ENCODE results near the gene NOVA2.

NOVA2 gene

DNA sequence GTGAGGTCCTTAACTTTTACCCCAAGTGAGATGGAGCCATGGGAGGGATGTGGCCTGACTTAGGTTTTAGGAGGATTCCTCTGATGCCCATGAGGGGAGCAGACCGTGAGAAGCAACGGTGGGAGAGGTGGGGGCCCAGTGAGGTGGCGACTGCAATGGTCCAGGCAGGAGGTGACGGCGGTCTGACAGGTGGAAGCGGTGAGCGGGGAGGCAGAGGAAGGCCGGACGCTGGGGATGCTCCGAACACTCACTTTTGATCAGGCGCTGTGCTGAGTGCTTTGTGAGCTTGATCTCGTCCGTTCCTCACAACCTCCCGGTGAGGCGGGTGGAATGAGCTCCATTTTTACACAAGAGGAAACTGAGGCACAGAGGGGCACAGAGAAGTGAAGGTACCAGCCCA is 11.6 kb downstream of the NOVA2 start:
- no peak for DNase-seq (ENCODE audit: low read depth)

DNA sequence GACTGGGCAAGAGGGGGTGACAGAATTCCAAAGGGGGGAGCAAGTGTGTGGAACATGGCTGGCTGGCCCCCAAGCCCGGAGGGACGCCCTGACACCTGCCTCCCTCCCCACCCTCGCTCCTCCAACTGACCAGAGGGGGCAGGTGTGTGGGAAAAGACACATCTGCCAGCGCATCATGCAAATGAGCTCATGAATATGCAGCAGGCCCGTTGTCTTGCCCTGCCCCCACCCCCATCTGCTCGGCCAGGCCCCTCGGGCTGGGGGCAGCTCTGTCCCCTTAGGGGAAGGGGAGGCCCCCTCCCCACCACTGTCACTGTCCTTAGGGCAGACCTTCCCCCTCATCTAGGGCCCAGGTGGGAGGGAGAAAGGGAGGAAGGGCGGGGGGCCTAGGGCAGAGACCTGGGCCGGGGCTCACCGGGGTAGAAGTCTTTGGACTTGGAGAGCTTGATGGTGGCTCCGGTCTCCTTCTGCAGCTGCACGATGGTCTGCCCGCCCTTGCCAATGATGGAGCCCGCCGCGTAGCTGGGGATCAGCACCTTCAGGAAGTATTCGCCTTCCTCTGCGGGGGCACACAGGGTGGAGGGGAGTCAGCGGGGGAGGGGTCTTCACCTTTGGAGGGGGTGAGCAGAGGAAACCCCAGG is 12.9 kb downstream of the NOVA2 start:
- no peak for DNase-seq (ENCODE audit: low read depth)

DNA sequence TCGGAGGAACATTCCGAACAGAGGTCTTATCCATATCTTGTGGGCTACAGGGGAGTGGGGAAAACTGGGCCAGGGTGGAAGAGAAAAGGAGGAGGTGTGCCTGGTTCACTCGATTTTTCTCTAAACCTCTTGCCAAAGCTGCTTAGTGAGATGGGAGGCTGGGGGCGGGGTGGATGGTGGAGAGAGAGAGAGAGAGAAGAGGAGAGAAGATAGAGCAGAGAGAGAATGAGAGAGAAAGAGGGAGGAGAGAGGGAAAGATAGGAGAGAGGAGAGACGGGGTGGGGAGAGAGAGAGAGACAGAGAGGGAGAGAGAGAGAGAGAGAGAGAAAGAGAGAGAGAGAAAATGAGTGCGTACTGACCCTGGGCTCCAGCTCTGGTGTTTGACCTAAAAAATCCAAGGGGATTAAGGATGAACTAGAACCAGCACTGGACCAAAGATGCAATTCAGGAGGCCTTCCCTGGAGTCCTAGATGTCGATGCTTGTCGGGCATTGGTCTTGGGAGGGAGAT is 14.1 kb downstream of the NOVA2 start:
- no peak for DNase-seq (ENCODE audit: low read depth)

DNA sequence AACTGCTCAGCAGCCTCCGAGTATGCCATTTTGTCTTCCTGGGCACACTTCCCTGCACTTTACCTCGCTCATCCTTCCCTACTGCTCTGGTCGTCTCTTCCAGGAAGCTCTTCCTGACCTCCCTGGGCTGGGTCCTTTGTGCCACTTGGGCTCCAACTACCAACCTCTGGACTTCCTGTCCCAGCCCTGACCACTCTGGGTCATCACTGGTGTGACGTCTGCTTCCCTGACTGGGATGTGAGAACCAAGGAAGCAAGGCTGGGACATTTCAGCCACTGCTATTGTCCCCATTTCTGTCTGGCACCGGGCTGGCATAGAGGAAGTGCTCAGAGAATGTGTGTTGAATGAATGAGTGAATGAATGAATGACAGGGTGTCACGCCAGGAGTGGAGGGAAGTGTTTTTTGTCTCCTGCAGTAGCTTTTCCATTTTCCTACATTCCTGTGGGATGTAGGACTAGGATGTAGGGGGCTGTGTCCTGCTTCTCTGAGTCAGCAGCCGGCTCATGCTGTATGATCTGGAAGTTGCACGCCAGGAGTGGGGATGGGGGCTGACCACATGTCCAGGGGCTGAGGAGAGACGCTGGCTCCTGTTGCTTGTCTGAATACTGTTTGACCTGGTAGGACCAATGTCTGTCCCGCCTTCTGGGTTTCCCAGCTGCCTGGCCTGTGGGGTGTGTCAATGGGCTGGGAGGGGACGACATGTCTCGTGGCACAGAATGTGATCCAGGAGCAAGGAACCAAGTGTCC is 14.7 kb downstream of the NOVA2 start:
- DNase-seq (ENCODE audit: low read depth) = no peak

DNA sequence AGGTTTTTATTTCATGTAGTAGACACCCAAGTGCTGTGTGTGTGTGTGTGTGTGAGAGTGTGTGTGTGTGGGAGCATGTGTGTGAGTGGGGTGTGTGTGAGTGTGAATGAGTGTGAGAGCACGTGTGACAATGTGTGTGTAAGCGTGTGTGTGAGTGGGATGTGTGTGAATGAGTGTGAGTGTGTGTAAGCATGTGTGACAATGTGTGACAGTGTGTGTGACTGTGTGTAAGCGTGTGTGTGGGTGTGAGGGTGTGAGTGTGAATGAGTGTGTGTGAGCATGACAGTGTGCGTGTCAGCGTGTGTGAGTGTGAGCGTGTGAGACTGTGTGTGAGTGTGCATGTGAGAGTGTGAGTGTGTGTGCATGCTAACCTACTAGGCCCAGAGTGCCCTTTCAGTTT is 15.3 kb downstream of the NOVA2 start:
- DNase-seq (ENCODE audit: low read depth) = no peak

DNA sequence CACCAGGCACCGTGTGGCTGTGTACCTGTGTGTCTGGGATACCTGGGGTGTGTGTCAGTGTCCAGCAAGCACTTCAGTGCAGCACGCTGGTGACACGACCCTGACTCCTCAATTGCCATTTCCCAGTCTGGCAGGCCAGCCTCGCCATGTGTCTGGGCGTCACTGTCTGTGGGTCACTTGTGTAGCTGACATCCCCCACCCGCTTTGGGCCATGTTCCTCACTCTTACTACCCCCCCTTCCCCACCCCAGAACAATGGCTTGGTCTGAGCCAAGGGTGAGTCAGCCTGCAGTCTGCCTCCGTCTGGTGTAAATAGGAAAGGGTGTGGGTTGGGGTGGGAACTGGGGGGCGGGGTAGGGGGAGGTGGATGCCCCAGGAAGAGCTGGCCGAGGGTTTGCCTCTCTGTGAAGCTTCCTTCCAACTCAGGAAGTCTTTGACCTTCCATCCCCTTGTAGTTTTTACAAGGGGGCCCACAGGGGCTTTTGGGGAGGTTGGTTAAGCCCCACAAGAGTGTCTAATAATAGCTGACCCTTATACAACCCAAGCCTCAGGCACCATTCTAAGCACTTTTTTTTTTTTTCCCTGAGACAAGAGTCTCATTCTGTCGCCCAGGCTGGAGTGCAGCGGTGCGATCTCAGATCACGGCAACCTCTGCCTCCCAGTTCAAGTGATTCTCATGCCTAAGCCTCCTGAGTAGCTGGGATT is 17.6 kb downstream of the NOVA2 start:
- DNase-seq (ENCODE audit: low read depth) = no peak

DNA sequence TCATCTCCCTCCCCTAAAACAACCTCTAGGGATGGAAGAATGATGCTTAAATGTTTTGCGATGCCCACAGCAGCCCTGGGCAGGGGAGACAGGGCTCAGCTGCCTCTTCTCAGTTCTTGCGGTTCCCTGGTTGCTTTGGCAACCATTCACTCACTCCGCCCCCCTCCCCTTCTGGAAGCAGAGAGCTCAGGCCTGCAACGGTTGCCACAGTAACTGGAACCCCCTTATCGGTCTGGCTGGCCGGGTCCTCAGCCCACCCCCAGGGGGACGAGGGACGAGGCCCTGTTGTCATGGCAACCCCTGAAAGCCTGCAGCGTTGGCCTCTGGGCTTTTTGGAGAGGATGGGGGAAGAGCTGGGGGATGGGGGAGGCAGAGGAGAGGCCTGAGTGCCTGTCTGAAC is 19.5 kb downstream of the NOVA2 start:
- DNase-seq (ENCODE audit: low read depth) = no peak

DNA sequence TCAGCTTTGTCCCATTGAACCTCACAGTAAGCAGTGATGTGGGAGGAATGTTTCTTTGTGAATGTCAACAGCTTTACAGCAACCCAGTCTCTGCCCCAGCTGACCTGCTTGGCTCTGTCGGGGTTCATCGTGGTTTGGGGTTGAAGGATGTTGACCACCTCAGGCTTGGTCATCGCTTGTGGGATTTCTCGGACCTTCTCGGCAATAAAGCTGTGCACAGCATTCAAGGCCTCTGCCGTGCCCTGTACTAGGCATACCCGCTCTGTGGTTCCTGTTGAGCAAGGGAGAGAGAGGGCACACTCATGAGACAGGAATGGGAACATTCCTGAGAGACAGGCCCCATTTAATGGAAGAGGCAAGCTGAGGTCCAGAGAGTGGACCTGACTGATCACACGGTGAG is 20.0 kb downstream of the NOVA2 start:
- DNase-seq (ENCODE audit: low read depth) = no peak

DNA sequence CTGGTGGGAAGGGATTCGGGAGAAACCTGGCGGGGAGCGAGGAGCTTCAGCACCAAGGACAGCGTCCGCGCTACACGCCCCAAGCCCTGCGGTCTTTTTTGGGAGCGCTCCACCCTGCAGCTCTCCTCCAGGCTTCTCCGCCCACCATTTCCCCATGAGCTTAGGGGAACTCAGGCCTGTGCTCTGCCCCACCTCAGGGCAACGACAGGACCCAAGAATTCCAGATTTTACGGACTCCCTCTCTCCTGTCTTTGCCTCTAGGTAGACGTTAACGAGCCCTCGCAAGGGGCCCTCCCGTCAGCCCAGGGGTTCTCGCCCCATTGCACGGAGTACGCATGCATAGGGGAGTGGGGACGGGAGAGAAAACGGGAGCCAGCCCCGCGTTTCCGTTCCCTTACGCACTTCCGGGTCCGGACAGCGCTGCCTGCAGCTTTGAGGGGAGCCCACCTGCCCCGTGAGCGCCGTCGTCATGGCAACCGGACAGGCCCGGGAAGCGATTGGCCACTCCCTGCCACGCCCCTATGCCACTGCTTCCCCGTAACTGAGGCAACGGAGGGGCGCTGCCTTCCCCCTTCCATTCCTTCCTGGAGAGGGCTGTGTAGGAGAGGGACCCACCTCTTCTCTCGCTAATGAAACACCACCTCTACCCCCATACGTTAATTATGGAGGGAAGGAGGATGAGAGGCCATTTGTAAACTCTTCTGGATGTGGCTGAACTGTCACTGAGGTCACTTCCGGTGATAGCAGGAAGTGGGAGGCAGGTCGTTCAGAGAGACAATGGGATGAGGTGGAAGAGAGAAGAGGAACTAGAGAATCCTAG is 20.8 kb downstream of the NOVA2 start:
- peak; percentile 31 for DNase-seq (ENCODE audit: low read depth)

DNA sequence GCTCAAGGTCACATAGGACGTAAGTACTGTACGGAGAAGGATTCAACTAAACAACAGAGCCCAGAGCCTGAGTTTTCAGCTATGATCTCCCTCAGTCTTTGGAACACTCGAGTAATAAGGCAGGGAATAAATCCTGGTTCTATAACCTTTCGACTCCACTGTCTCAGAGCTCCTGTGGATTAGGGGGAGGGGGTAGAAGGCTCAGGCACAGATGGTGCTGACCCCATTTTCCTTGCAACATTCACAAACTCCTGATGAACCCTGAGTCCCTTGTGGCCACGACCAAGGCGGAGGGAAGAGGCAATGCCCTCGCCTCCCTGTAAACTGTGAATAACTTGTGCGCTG is 21.4 kb downstream of the NOVA2 start:
- DNase-seq (ENCODE audit: low read depth) = no peak

DNA sequence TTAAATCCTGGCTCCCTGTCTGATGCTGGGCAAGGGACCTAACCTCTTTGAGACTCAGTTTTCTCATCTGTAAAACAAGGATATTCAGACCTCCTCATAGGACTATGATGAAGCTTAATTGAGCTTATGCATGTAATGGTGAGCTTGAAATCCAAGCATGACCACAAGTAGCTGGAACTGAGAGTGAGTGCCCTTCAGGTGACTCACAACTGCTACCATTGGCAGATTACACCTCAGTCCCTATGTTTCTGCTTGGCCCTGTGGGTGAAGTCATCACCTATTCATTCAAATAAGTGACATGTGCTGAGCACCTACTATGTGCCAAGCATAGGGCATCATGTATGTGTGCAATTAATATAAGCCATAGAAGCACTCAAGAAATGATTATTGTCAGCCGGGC is 25.7 kb downstream of the NOVA2 start:
- DNase-seq (ENCODE audit: low read depth) = no peak

DNA sequence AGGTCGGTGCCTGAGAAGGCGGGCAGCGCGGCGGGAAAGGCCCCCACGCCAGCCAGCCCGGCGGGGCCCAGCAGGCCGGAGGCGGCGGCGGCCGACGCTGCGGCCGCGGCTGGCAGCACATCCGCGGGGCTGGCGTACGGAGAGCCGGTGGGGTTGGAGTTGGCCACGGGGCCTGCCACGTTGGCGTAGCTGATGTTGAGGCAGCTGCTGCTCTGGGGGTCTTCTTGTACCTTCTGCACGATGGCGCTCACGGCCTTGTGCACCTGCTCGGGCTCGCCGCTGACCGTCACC is 33.2 kb downstream of the NOVA2 start:
- DNase-seq (ENCODE audit: low read depth) = no peak

DNA sequence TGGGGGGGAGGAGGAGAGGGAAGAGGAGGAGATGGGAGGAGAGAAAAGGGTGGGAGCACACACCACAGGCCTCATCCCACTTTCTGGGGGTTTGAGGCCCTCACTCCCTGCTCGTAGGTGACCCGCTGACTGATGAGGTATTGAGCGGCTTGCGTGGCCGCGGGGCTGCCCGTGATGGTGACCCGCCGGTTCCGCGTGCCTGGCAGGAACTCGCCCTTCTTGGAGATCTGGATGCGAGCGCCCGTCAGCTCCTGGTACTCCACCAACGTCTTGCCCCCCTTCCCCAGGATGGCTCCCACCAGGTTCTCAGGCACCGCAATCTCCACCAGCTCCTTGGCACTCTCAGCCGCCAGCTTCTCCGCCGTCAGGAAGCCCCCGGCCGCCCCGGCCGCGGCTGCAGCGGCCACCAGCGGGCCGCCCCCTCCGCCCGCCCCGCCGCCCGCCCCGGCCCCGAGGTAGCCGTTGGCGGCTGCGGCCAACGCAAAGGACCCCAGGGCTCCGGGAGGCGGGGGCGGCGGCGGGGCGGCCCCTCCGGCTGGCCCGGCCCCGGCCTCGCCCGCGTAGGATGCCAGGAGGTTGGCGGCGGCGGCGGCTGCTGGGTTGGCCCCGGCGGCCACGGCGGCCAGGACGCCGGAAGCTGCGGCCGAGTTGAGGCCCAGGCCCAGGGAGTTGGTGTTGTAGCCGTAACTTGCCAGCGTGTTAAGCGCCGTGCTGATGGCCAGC is 33.7 kb downstream of the NOVA2 start:
- no peak for DNase-seq (ENCODE audit: low read depth)

DNA sequence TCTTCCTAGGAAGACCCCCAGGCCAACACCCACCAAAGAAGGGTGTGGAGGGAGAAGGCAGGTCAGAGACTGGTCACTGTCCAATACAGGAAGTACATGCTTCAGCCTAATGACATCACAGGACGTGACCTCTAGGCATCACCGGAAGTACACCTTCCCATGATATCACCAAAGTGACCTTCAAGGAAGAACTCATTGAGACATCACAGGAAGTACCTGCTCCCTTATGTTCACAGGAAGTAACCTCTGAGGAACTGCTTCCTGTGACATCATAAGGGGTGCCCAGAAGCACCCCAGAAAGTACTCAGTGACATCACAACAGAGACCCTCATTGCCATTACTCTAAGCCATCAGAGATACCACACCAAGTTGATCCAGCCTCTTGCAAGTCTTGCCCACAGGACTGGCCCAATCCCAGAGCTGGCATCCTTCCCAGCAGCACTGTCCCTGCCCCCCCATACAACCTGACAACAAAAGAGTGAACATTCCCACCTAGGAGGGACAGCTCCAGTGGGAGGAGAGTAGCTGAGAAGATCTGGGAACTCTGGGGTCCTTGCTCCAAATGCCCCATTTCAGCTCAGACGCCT is 34.8 kb downstream of the NOVA2 start:
- no peak for DNase-seq (ENCODE audit: low read depth)

DNA sequence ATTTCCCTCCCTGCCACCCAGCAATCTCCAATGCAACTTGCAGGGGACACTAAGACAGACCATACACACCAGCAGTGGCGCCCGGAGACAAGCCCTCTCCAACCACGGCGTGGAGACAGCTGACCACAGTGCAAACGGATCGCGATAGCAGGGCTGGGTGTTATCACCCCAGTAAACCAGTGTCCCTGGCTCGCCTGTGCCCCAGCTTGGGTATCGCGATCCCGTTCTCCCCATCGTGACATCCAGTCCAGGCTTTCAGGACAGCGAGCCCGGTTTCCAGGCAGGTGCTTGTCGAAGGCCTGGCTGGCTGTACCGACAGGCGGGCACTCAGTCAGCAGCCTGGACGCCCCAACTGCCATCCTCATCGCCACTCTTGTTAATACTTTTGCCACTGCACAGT is 38.4 kb downstream of the NOVA2 start:
- DNase-seq (ENCODE audit: low read depth) = no peak

DNA sequence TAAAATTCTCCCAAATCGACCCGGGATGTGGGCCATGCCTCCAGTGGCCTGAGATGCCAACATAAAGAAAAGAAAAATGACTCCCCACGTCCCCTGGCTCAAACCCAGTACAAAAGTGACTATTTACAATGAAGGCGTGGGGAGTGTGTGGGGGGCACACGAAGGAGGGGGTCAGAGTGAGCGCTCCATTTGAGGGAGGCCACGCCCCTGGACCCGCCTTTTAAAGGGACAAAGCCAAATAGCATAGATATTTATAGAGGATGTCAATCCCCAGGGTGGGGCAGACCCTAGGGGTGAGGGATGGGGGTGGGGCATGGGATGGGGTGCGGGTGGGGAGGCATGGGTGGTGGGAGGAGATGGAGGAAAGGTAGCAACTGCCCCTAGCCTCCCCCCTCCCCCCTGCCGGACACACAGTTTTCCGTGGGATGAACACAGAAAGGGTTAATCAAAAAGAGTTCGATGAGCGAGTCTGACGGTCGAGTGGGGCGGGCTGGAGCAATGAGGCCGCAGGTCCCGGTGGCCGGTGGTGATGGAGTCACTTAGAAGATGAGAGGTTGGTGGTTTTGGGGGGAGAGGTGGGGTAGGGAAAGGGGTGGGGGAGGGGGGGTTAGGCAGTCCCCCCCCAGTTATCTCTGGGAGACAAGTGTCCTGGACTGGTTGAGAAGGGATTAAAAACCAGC is 39.0 kb downstream of the NOVA2 start:
- DNase-seq (ENCODE audit: low read depth) = no peak

DNA sequence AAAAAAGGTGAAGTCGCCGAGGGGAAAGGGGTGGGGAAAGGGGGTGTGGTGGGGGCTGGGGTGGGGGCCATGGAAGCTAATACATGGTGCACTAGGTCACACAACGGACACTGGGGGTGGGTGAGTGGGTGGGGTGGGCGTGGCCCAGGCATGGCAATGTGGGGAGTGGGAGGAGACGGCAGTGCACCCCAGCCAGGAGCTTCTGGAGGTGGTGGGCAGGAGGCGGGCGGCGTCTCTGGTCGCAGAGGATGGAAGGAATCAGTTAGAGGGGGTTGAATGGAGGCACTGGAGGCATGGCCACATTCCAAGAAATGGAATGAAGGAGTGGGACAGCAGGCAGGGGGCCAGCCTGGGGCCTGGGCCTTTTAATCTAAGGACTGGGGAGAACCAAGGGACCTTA is 39.9 kb downstream of the NOVA2 start:
- DNase-seq (ENCODE audit: low read depth) = no peak

DNA sequence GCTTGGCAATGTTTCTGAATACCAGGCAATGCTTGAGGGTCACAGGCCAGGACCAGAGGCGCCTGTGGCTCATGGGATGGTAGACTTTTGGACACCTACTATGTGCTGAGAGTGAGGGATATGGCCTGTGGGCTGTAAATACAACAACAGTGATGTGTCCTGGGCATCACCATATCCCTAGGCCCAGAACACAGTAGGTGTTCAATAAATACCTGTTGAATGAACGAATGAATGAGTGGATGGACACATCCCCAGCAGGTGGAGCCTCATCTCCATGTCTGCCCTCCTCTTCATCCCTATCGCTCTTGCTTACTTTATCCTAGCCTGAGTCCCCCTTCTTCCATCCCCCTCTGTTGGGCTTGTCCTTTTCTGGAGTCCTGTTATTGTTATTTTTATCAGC is 42.6 kb downstream of the NOVA2 start:
- DNase-seq (ENCODE audit: low read depth) = no peak

DNA sequence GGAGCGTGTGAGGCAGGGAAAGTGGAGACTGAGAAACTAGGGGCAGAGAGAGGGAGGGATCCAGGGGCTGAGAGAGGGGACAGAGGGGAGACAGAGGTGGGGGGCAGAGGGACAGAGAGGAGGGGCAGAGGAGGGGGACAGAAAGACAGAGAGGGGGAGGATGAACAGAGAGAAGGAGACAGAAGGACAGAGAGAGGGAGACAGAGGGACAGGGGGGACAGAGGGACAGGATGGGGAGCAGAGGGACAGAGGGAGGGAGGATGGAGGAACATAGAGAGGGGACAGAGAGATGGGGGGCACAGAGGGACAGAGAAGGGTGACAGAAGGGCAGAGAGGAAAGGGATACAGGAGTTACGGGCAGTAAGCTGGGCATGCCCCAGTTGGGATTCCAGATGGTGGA is 44.4 kb downstream of the NOVA2 start:
- no peak for DNase-seq (ENCODE audit: low read depth)

DNA sequence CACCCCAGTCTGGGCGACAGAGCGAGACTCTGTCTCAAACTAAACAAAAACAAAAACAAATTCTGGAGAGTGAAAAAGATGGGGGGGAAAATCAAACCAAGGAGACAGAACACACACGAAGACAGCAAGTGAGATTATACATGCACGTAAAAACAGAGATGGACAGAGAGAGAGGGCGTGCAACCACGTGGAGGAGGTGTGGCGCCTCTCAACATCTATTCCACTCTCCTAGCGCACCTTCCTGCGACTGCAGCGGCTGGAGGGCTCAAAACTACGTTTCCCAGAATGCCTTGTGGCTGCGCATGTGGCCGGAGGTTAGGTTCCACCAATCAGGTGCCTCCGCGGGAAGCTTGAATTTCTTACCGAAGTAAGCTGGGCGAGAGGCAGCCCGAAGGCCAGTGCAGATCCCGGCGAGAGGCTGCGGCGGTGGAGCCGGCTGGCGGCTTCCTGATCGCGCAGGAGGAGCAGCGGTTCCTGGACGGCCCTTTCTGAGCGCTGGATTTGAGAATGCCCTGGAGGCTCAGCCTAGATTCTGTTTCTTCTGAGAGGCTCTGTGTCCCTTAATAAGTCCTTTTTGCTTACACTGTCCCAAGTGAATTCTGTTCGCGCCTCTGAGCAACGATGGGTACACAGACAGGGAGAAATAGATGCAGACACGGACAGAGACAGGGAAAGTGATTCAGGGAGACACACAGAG is 46.0 kb downstream of the NOVA2 start:
- DNase-seq (ENCODE audit: low read depth) = peak; percentile 71
